ENCODE data around the gene LLGL1.

LLGL1 gene

DNA sequence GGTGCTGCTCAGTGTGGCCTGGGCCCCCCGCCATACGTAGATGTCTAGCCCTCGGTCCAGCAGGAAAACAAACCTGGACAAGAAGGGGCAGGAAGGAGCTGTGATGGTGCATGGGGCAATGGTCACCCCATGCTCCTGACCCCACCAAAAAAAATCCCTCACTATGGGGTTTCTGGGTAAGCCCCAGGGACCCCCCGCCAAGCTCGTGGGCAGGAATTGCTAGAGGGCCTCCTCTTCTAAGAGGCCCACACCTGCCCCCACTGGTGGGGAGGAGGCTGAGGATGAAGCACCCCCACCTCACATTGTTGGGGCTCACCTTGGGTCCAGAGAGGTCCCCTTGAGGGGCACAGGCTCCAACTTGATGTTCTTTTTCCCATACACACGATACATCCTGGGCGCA, 23.4 kb downstream of the LLGL1 start:
- H3K4me1 ChIP-seq (ENCODE audit: insufficient read depth, low read length, poor library complexity, severe bottlenecking) = no peaks in the 10 kb centered on the region
- no peaks in the 10 kb centered on the region for H3F3A ChIP-seq (ENCODE audit: low read depth)
- H3K36me3 ChIP-seq (ENCODE audit: insufficient read depth, low read length) = peaks cover 70% of the 10 kb centered on the region; the same call in 1 of the 2 replicates
- no peak for TF ChIP-seq EZH2phosphoT487 (IDR thresholded peaks at IDR 0.05; ENCODE audit: borderline replicate concordance)
- TF ChIP-seq, protein P1, sequence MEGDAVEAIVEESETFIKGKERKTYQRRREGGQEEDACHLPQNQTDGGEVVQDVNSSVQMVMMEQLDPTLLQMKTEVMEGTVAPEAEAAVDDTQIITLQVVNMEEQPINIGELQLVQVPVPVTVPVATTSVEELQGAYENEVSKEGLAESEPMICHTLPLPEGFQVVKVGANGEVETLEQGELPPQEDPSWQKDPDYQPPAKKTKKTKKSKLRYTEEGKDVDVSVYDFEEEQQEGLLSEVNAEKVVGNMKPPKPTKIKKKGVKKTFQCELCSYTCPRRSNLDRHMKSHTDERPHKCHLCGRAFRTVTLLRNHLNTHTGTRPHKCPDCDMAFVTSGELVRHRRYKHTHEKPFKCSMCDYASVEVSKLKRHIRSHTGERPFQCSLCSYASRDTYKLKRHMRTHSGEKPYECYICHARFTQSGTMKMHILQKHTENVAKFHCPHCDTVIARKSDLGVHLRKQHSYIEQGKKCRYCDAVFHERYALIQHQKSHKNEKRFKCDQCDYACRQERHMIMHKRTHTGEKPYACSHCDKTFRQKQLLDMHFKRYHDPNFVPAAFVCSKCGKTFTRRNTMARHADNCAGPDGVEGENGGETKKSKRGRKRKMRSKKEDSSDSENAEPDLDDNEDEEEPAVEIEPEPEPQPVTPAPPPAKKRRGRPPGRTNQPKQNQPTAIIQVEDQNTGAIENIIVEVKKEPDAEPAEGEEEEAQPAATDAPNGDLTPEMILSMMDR (conservative IDR thresholded peaks at IDR 0.05; ENCODE audit: low read length) = no peak
- H2AFZ ChIP-seq (ENCODE audit: low read length) = no peak overlapping the region
- H3K79me2 ChIP-seq (ENCODE audit: insufficient read depth, low read length) = no peaks in the 10 kb centered on the region
- H3K9ac ChIP-seq (ENCODE audit: low read depth, low read length, poor library complexity, severe bottlenecking) = no peak overlapping the region
- no peak overlapping the region for H3K4me3 ChIP-seq (ENCODE audit: low read length, poor library complexity, severe bottlenecking)
- no peaks in the 10 kb centered on the region for H4K20me1 ChIP-seq (ENCODE audit: insufficient read depth, low read length, poor library complexity, severe bottlenecking)
- no peaks in the 10 kb centered on the region for H3K9me3 ChIP-seq (ENCODE audit: insufficient read depth, low read depth, low read length)
- no peak overlapping the region for H3K4me2 ChIP-seq (ENCODE audit: low read depth, low read length, poor library complexity, severe bottlenecking)
- H3K27me3 ChIP-seq (ENCODE audit: insufficient read depth, low read length, poor library complexity, severe bottlenecking) = no peaks in the 10 kb centered on the region
- no peaks in the 10 kb centered on the region for H3K9me2 ChIP-seq (replicated peaks; ENCODE audit: low read depth, low read length)

DNA sequence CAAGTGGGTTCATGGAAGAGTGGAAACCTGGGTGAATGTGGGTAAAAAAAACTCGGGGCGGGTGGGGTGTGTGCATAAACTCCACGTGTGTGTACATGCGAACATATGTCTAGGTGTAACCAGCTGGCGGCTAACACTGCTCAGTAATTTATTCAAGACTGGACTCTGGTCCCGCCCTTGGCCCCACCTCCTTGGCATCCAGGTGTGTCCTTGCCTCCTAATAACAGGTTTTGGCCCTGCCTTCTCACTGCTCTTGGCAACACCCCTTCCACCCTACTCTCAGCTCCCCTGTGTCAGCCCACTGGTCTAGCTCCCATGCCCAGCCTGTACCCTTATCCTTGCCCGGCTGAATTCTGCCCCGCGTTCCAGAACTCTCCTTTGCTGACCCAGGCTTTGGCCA, 24.8 kb downstream of the LLGL1 start:
- Histone ChIP-seq H3K4me2 (ENCODE audit: low read depth, low read length, poor library complexity, severe bottlenecking) (no peak overlapping the region), H3K27me3 (ENCODE audit: insufficient read depth, low read length, poor library complexity, severe bottlenecking) (no peaks in the 10 kb centered on the region), H3K4me1 (ENCODE audit: insufficient read depth, low read length, poor library complexity, severe bottlenecking) (no peaks in the 10 kb centered on the region), H2AFZ (ENCODE audit: low read length) (no peak overlapping the region), H4K20me1 (ENCODE audit: insufficient read depth, low read length, poor library complexity, severe bottlenecking) (peaks cover 4% of the 10 kb centered on the region), H3F3A (ENCODE audit: low read depth) (no peaks in the 10 kb centered on the region), H3K9me3 (ENCODE audit: insufficient read depth, low read depth, low read length) (no peaks in the 10 kb centered on the region), H3K9ac (ENCODE audit: low read depth, low read length, poor library complexity, severe bottlenecking) (no peak overlapping the region), H3K9me2 (replicated peaks; ENCODE audit: low read depth, low read length) (no peaks in the 10 kb centered on the region), H3K36me3 (ENCODE audit: insufficient read depth, low read length) (peaks cover 77% of the 10 kb centered on the region; the same call in 1 of the 2 replicates), H3K4me3 (ENCODE audit: low read length, poor library complexity, severe bottlenecking) (no peak overlapping the region), H3K79me2 (ENCODE audit: insufficient read depth, low read length) (no peaks in the 10 kb centered on the region; the same call in 1 of the 2 replicates)
- no peak for TF ChIP-seq EZH2phosphoT487 (IDR thresholded peaks at IDR 0.05; ENCODE audit: borderline replicate concordance)
- TF ChIP-seq, protein P1 (conservative IDR thresholded peaks at IDR 0.05; ENCODE audit: low read length) = no peak

GRCh38 chr17:18250708-18251107, 25.3 kb downstream of the LLGL1 start:
- Histone ChIP-seq H3K79me2 (ENCODE audit: insufficient read depth, low read length) (peaks cover 1% of the 10 kb centered on the region; the same call in 1 of the 2 replicates), H3K9me2 (replicated peaks; ENCODE audit: low read depth, low read length) (no peaks in the 10 kb centered on the region), H3K36me3 (ENCODE audit: insufficient read depth, low read length) (peaks cover 73% of the 10 kb centered on the region; the same call in 1 of the 2 replicates), H3K9ac (ENCODE audit: low read depth, low read length, poor library complexity, severe bottlenecking) (no peak overlapping the region), H2AFZ (ENCODE audit: low read length) (no peak overlapping the region), H3K9me3 (ENCODE audit: insufficient read depth, low read depth, low read length) (no peaks in the 10 kb centered on the region), H3K27me3 (ENCODE audit: insufficient read depth, low read length, poor library complexity, severe bottlenecking) (no peaks in the 10 kb centered on the region), H3F3A (ENCODE audit: low read depth) (no peaks in the 10 kb centered on the region), H4K20me1 (ENCODE audit: insufficient read depth, low read length, poor library complexity, severe bottlenecking) (peaks cover 7% of the 10 kb centered on the region), H3K4me1 (ENCODE audit: insufficient read depth, low read length, poor library complexity, severe bottlenecking) (no peaks in the 10 kb centered on the region), H3K4me2 (ENCODE audit: low read depth, low read length, poor library complexity, severe bottlenecking) (no peak overlapping the region), H3K4me3 (ENCODE audit: low read length, poor library complexity, severe bottlenecking) (no peak overlapping the region)
- no peak for TF ChIP-seq EZH2phosphoT487 (IDR thresholded peaks at IDR 0.05; ENCODE audit: borderline replicate concordance)
- TF ChIP-seq, protein P1 (conservative IDR thresholded peaks at IDR 0.05; ENCODE audit: low read length) = no peak

Data from Loucy (cell line).